CD14-positive monocyte (primary cell): ENCODE results near the gene BMP2K. TPM values are rescaled to one million over a fixed set of nuclear protein-coding genes. Genes with fewer than 3 reads are reported as not detected.

Experiments
- DNase-seq, 3 donors: peaks; one replicate each; pipeline ENCODE4 v3.0.0-alpha.2; 2011 to 2022
- H2AFZ ChIP-seq: 2 replicates; pipeline ENCODE4 v1.6.0; 2012; ENCODE audit warnings: mild to moderate bottlenecking, low read depth, low read length, inconsistent platforms; ENCODE audit not compliant: insufficient read depth, poor library complexity, severe bottlenecking
- H3K27ac ChIP-seq, 2 donors: 1 replicate in 1 of 2; 2 replicates in 1 of 2; pipeline ENCODE4 v1.5.1; 2012 to 2013; ENCODE audit warnings: low read length in 2 of 2, control low read depth in 1 of 2, inconsistent platforms in 1 of 2, low read depth in 1 of 2, mild to moderate bottlenecking in 1 of 2
- H3K27me3 ChIP-seq, 2 donors: one replicate each; pipeline versions ENCODE4 v1.6.0 to v1.6.1; 2011 to 2013; ENCODE audit warnings: low read length in 2 of 2; ENCODE audit not compliant: control insufficient read depth in 2 of 2, insufficient read depth in 2 of 2
- H3K36me3 ChIP-seq, 2 donors: replicated peaks in 1 of 2; 1 replicate in 1 of 2; 2 replicates in 1 of 2; pipeline versions ENCODE4 v1.5.1 to v1.6.1; 2012 to 2013; ENCODE audit warnings: low read length in 2 of 2, control low read depth in 1 of 2, inconsistent platforms in 1 of 2, mild to moderate bottlenecking in 1 of 2; ENCODE audit not compliant: insufficient read depth in 2 of 2, control insufficient read depth in 1 of 2
- H3K4me1 ChIP-seq, 2 donors: 1 replicate in 1 of 2; 2 replicates in 1 of 2; pipeline versions ENCODE4 v1.5.1 to v1.6.1; 2012 to 2013; ENCODE audit warnings: low read length in 2 of 2, control low read depth in 1 of 2, inconsistent platforms in 1 of 2, mild to moderate bottlenecking in 1 of 2, moderate library complexity in 1 of 2; ENCODE audit not compliant: insufficient read depth in 2 of 2, control insufficient read depth in 1 of 2
- H3K4me2 ChIP-seq: replicated peaks from 2 replicates; pipeline ENCODE3; 2012; ENCODE audit warnings: low read length, moderate library complexity, mild to moderate bottlenecking; ENCODE audit not compliant: poor library complexity, severe bottlenecking; ENCODE audit errors: extremely low read depth
- H3K4me3 ChIP-seq, 3 experiments: fragments of 200-600 bp in 1 of 3; sonication (generic) in 1 of 3; replicated peaks in 1 of 3; 1 replicate in 2 of 3; 2 replicates in 1 of 3; pipeline ENCODE4 v1.5.1; 2011 to 2013; ENCODE audit warnings: low read length in 3 of 3, mild to moderate bottlenecking in 3 of 3, control low read depth in 2 of 3, low read depth in 2 of 3, inconsistent platforms in 1 of 3, moderate library complexity in 1 of 3
- H3K79me2 ChIP-seq: 2 replicates; pipeline ENCODE4 v1.6.0; 2012; ENCODE audit warnings: mild to moderate bottlenecking, control low read depth, inconsistent platforms, low read length, moderate library complexity; ENCODE audit not compliant: insufficient read depth
- H3K9ac ChIP-seq: 2 replicates; pipeline ENCODE4 v1.6.0; 2017; ENCODE audit warnings: low read length, mild to moderate bottlenecking; ENCODE audit not compliant: insufficient read depth, poor library complexity, severe bottlenecking
- H3K9me3 ChIP-seq, 2 donors: replicated peaks in 1 of 2; 1 replicate in 1 of 2; 2 replicates in 1 of 2; pipeline versions ENCODE4 v1.5.1 to v1.6.1; 2012 to 2013; ENCODE audit warnings: low read length in 2 of 2, control low read depth in 1 of 2; ENCODE audit not compliant: control insufficient read depth in 1 of 2, insufficient read depth in 1 of 2
- H4K20me1 ChIP-seq: 2 replicates; pipeline ENCODE4 v1.6.0; 2012; ENCODE audit warnings: mild to moderate bottlenecking, low read length, control low read depth, moderate library complexity; ENCODE audit not compliant: insufficient read depth
- H3K27ac Mint-ChIP-seq, 7 donors: one replicate each; pipeline ENCODE4 v1.8.0; 2020; ENCODE audit warnings: mild to moderate bottlenecking in 7 of 7, mixed read lengths in 7 of 7, moderate library complexity in 6 of 7, inconsistent platforms in 2 of 7
- H3K27me3 Mint-ChIP-seq, 3 donors: one replicate each; pipeline ENCODE4 v1.8.0; 2021 to 2022; ENCODE audit warnings: low read depth in 3 of 3, mild to moderate bottlenecking in 3 of 3, mixed read lengths in 3 of 3, moderate library complexity in 3 of 3, inconsistent platforms in 1 of 3
- H3K36me3 Mint-ChIP-seq, 2 donors: one replicate each; pipeline ENCODE4 v1.8.0; 2020; ENCODE audit warnings: mixed read lengths in 2 of 2, inconsistent platforms in 1 of 2, mild to moderate bottlenecking in 1 of 2
- H3K4me1 Mint-ChIP-seq: one replicate; pipeline ENCODE4 v1.8.0; 2020; ENCODE audit warnings: mild to moderate bottlenecking, mixed read lengths
- H3K4me3 Mint-ChIP-seq, 2 donors: one replicate each; pipeline ENCODE4 v1.8.0; 2020; ENCODE audit warnings: mild to moderate bottlenecking in 2 of 2, mixed read lengths in 2 of 2, moderate library complexity in 1 of 2
- H3K9me3 Mint-ChIP-seq, 7 donors: one replicate each; pipeline ENCODE4 v1.8.0; 2020 to 2022; ENCODE audit warnings: mixed read lengths in 7 of 7, mild to moderate bottlenecking in 6 of 7, moderate library complexity in 6 of 7, inconsistent platforms in 2 of 7
- WGBS: methylation state at CpG from one replicate; pipeline ENCODE4 v1.1.5; 2013; ENCODE audit warnings: missing lambda C conversion rate; ENCODE audit not compliant: insufficient coverage; 5-methylcytosine and 5-hydroxymethylcytosine counted together
- intact Hi-C, 2 donors: fragments of 100-400 bp; cut with micrococcal nuclease; formaldehyde crosslinking; loops; one replicate each; pipeline versions ENCODE4 v1.15.0 to v1.15.1; 2023
- polyA plus RNA-seq, 3 donors: library from polyadenylated mRNA; depleted of rRNA in 1 of 3; unstranded in 2 of 3; stranded (reverse) in 1 of 3; fragments of 300-500 nt in 2 of 3; fragments of >200 nt in 1 of 3; fragmentation: Illumina TruSeq in 2 of 3; gene quantifications; 1 replicate in 2 of 3; 2 replicates in 1 of 3; pipeline ENCODE4 v1.2.3, GENCODE V29; 2012 to 2021
- TF ChIP-seq, protein P1 (sequence below): fragments of 200-600 bp; IDR thresholded peaks from one replicate; pipeline ENCODE4 v1.8.0; 2022; ENCODE audit warnings: antibody characterized with exemption, mild to moderate bottlenecking

Gene BMP2K
- polyA plus RNA-seq, 3 donors: 11.8 to 39.7 (median 21.6) TPM

DNA sequence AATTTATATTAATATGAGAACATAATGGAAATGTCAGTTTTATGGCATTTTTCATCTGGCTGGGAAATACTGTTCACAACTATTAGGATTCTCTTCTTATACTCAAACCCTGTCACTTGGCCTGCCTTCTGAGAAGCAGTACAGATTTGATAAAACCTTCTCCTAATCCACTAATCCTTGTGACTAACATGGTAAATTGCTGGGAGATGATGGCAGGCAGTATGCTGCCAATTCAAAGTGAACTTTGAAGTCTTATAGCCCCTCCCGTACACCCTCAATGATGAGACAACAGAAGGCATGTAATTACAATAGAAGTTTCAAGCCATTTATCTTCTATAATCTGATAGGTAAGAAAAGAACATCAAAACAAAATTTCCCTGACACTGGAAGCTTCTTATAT is 126.1 kb downstream of the BMP2K start:
- Mint-ChIP-seq H3K27ac (no peak overlapping the region), H3K36me3 (peaks cover 29 to 36% of the 10 kb centered on the region in 2 donors), H3K9me3 (no peaks in the 10 kb centered on the region), H3K4me1 (no peaks in the 10 kb centered on the region), H3K27me3 (no peaks in the 10 kb centered on the region), H3K4me3 (no peak overlapping the region)
- no peak for DNase-seq
- no peaks in the 10 kb centered on the region for H3K4me1 ChIP-seq
- no peak overlapping the region for H2AFZ ChIP-seq
- no CpG with 5 or more reads among the region's 1 CpG for WGBS
- peaks cover 3 to 45% of the 10 kb centered on the region in 2 donors for H3K36me3 ChIP-seq
- no peaks in the 10 kb centered on the region for H3K9me3 ChIP-seq
- no peak overlapping the region for H3K27ac ChIP-seq
- no peak overlapping the region for H3K9ac ChIP-seq
- H3K4me3 ChIP-seq: no peak overlapping the region
- intact Hi-C loops: no loop called here
- H3K4me2 ChIP-seq: no peak overlapping the region
- H4K20me1 ChIP-seq: no peaks in the 10 kb centered on the region
- H3K79me2 ChIP-seq: no peaks in the 10 kb centered on the region
- H3K27me3 ChIP-seq: no peaks in the 10 kb centered on the region
- TF ChIP-seq, protein P1, sequence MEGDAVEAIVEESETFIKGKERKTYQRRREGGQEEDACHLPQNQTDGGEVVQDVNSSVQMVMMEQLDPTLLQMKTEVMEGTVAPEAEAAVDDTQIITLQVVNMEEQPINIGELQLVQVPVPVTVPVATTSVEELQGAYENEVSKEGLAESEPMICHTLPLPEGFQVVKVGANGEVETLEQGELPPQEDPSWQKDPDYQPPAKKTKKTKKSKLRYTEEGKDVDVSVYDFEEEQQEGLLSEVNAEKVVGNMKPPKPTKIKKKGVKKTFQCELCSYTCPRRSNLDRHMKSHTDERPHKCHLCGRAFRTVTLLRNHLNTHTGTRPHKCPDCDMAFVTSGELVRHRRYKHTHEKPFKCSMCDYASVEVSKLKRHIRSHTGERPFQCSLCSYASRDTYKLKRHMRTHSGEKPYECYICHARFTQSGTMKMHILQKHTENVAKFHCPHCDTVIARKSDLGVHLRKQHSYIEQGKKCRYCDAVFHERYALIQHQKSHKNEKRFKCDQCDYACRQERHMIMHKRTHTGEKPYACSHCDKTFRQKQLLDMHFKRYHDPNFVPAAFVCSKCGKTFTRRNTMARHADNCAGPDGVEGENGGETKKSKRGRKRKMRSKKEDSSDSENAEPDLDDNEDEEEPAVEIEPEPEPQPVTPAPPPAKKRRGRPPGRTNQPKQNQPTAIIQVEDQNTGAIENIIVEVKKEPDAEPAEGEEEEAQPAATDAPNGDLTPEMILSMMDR: no peak

DNA sequence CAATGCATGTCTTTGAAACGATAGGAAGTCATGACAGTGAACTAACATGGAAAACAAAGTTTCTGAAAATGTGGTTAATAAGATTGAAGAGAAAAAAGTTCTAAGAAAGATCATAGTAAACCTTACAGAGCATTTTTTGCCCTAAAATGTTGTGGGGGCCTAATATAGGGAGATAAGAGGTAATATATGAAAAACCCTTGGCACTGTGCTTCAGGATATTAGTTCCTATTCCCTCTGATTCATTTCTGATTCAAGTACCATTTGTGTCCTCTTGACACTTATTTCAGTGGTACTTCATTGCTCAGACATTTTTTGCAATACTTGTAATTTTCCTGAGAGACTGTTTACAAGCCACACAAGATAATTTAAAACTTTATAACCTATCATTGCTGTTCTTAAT is 128.0 kb downstream of the BMP2K start:
- H2AFZ ChIP-seq: no peak overlapping the region
- H3K79me2 ChIP-seq: no peaks in the 10 kb centered on the region
- H3K27ac Mint-ChIP-seq: no peak overlapping the region
- H3K4me3 ChIP-seq: no peak overlapping the region
- H3K9ac ChIP-seq: no peak overlapping the region
- H3K4me2 ChIP-seq: no peak overlapping the region
- peaks cover 30 to 38% of the 10 kb centered on the region in 2 donors for H3K36me3 Mint-ChIP-seq
- H3K4me3 Mint-ChIP-seq: no peak overlapping the region
- H3K36me3 ChIP-seq: peaks cover 3 to 55% of the 10 kb centered on the region in 2 donors
- no peaks in the 10 kb centered on the region for H3K9me3 ChIP-seq
- TF ChIP-seq, protein P1: no peak
- no peak for DNase-seq
- WGBS: no CpG with 5 or more reads among the region's 1 CpG
- H4K20me1 ChIP-seq: no peaks in the 10 kb centered on the region
- H3K27me3 ChIP-seq: no peaks in the 10 kb centered on the region
- no peaks in the 10 kb centered on the region for H3K9me3 Mint-ChIP-seq
- H3K4me1 ChIP-seq: no peaks in the 10 kb centered on the region
- H3K27ac ChIP-seq: no peak overlapping the region
- intact Hi-C loops: no loop called here
- no peaks in the 10 kb centered on the region for H3K27me3 Mint-ChIP-seq
- no peaks in the 10 kb centered on the region for H3K4me1 Mint-ChIP-seq
